GM12878 (cell line): ENCODE results near the gene LARGE1. TPM values are rescaled to one million over a fixed set of nuclear protein-coding genes. Genes with fewer than 3 reads are reported as not detected.

Source experiments
- ATAC-seq: fragments of 200-7000 bp; cut with Tn5 transposase; 3 replicates; pipeline ENCODE4 v1.9.1; 2020; ENCODE audit warnings: mild to moderate bottlenecking, moderate library complexity
- BruUV-seq: library from RNA; stranded (reverse); fragments of 400-500 nt; replicated peaks from 2 replicates; lab custom pipeline; 2021; lab: Mats Ljungman, UMichigan
- CTCF ChIA-PET: fragments of 300-600 bp; sonication (Branson Sonifier 250); formaldehyde crosslinking; extraction: SDS; loops from one replicate; lab custom pipeline; 2021; ENCODE audit warnings: inconsistent platforms; lab: Yijun Ruan, JAX
- POLR2A ChIA-PET: fragments of 350-600 bp; formaldehyde crosslinking; extraction: SDS; loops from one replicate; lab custom pipeline; 2021; ENCODE audit warnings: inconsistent platforms; lab: Charles Lee
- RAD21 ChIA-PET: fragments of 300-600 bp; sonication (Branson Sonifier 250); formaldehyde crosslinking; loops from one replicate; lab custom pipeline; 2023; ENCODE audit warnings: antibody characterized with exemption; ENCODE audit not compliant: unreplicated experiment; lab: Charles Lee
- SMC1A ChIA-PET: fragments of 300-600 bp; sonication (Branson Sonifier 250); formaldehyde crosslinking; loops from one replicate; lab custom pipeline; 2023; ENCODE audit not compliant: unreplicated experiment, uncharacterized antibody; lab: Charles Lee
- DNase-seq: peaks from one replicate; pipeline ENCODE4 v3.0.0-alpha.2; 2011; ENCODE audit warnings: low read depth, low spot score
- FAIRE-seq: peaks from 3 replicates; lab custom pipeline; 2011; peaks lifted over from hg19 to GRCh38; lab: Jason Lieb, UNC
- H2AFZ ChIP-seq: 2 replicates; pipeline ENCODE4 v1.6.0; 2011; ENCODE audit warnings: low read depth, low read length, control low read depth; ENCODE audit not compliant: control insufficient read depth
- H3K27ac ChIP-seq: 2 replicates; pipeline ENCODE4 v1.5.1; 2011; ENCODE audit warnings: control low read depth; ENCODE audit not compliant: control insufficient read depth, insufficient read depth
- H3K27me3 ChIP-seq, 2 experiments: replicated peaks in 1 of 2; 2 replicates each; pipeline versions ENCODE4 v1.6.0 to v1.6.1; 2011; ENCODE audit warnings: low read length in 1 of 2; ENCODE audit not compliant: control insufficient read depth in 2 of 2, insufficient read depth in 2 of 2
- H3K36me3 ChIP-seq, 2 experiments: 2 replicates each; pipeline ENCODE4 v1.5.1; 2011; ENCODE audit warnings: low read length in 1 of 2; ENCODE audit not compliant: control insufficient read depth in 2 of 2, insufficient read depth in 2 of 2
- H3K4me1 ChIP-seq: 2 replicates; pipeline ENCODE4 v1.6.1; 2011; ENCODE audit warnings: mild to moderate bottlenecking, low read length, moderate library complexity, mixed read lengths; ENCODE audit not compliant: control insufficient read depth, insufficient read depth
- H3K4me2 ChIP-seq: 2 replicates; pipeline ENCODE4 v1.6.0; 2011; ENCODE audit warnings: control low read depth; ENCODE audit not compliant: control insufficient read depth, insufficient read depth
- H3K4me3 ChIP-seq: fragments of 200-600 bp; sonication (generic); 2 replicates; pipeline ENCODE4 v1.5.1; 2016
- H3K79me2 ChIP-seq: 2 replicates; pipeline ENCODE4 v1.6.0; 2011; ENCODE audit warnings: low read length; ENCODE audit not compliant: control insufficient read depth, insufficient read depth
- H3K9ac ChIP-seq: 2 replicates; pipeline ENCODE4 v1.8.0; 2011; ENCODE audit warnings: low read length, control low read depth, mixed read lengths; ENCODE audit not compliant: control insufficient read depth, insufficient read depth
- H3K9me3 ChIP-seq: replicated peaks from 3 replicates; pipeline ENCODE4 v1.5.1; 2011; ENCODE audit warnings: mild to moderate bottlenecking, low read length; ENCODE audit not compliant: control insufficient read depth, insufficient read depth
- H4K20me1 ChIP-seq: 2 replicates; pipeline ENCODE4 v1.6.0; 2011; ENCODE audit not compliant: control insufficient read depth, insufficient read depth
- TCF7 ChIP-seq: IDR thresholded peaks from 2 replicates; pipeline ENCODE4 v1.6.1; 2014; ENCODE audit warnings: antibody characterized with exemption, borderline replicate concordance
- YBX1 ChIP-seq: fragments of 450-650 bp; IDR thresholded peaks from 2 replicates; pipeline ENCODE4 v1.6.1; 2016; ENCODE audit warnings: antibody characterized with exemption
- WGBS: methylation state at CpG from one replicate; pipeline ENCODE4 v1.1.6; 2016; ENCODE audit warnings: low lambda C conversion rate; ENCODE audit not compliant: insufficient replicate concordance, insufficient coverage; ENCODE audit errors: missing lambda C conversion rate; 5-methylcytosine and 5-hydroxymethylcytosine counted together
- in situ Hi-C: fragments of 300-500 bp; cut with MboI; formaldehyde crosslinking; loops from 9 replicates; pipeline ENCODE4 v1.14.3; 2018; ENCODE audit warnings: mixed read lengths
- intact Hi-C: fragments of 100-400 bp; cut with micrococcal nuclease; formaldehyde crosslinking; loops from one replicate; pipeline ENCODE4 v1.14.2; 2022; ENCODE audit not compliant: unreplicated experiment
- polyA plus RNA-seq, 11 experiments: library from polyadenylated mRNA; depleted of rRNA in 4 of 11; unstranded in 6 of 11; stranded (reverse) in 5 of 11; fragments of >200 nt; fragmentation: Nextera tagmentation in 4 of 11; fragmentation: Illumina TruSeq in 1 of 11; extraction: Ambion mirVana in 4 of 11; extraction: Trizol in 1 of 11; gene quantifications; 1 replicate in 1 of 11; 2 replicates in 10 of 11; pipeline versions ENCODE4 v1.2.1 to v1.2.3, GENCODE V29; 2011 to 2016; ENCODE audit warnings: inconsistent platforms in 2 of 11, missing spikeins in 2 of 11, low read depth in 1 of 11
- total RNA-seq, 4 experiments: library from RNA; depleted of rRNA in 3 of 4; stranded (reverse); fragments of >200 nt in 3 of 4; fragmentation: Illumina TruSeq in 1 of 4; extraction: Trizol in 1 of 4; gene quantifications; 2 replicates each; pipeline versions ENCODE4 v1.2.1 to v1.2.3, GENCODE V29; 2013 to 2021
- TF ChIP-seq, protein P1 (sequence below): fragments of 450-650 bp; IDR thresholded peaks from 2 replicates; pipeline ENCODE4 v1.6.1; 2016; ENCODE audit warnings: mild to moderate bottlenecking, moderate library complexity, borderline replicate concordance

Gene LARGE1
- total and polyA plus RNA-seq, 10 of the 15 experiments (the other 5 are each of a cell fraction or from before 2014, with no cell fraction given), result 3.2 to 41.4 (median 17.3) TPM

DNA sequence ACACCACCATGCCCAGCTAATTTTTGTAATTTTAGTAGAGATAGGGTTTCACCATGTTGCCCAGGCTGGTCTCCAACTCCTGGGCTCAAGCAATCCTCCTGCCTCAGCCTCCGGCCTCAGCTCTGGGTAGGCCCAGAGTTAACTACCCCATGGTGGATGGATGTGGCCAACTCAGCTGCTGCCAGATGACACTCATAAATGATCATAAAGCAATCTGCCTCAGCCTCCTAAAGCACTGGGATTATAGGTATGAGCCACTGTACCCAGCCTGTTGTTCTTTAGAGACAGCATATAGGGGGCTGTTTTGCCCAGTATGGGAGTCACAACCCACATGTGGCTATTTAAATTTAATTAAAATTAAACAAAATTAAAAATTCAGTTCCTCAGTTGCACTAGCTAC, 54.3 kb downstream of the LARGE1 start:
- RAD21 ChIA-PET, result interaction anchor here (0.8 kb wide), 1 partner anchor 12 kb away, joined by 3 read pairs; no protein-coding TSS in a partner anchor
- H3K79me2 ChIP-seq, result peaks cover 2% of the 10 kb centered on the region
- SMC1A ChIA-PET, result interaction anchor here (0.9 kb wide), 1 partner anchor 29 kb away, joined by 3 read pairs; no protein-coding TSS in a partner anchor
- no peaks in the 10 kb centered on the region for H3K27me3 ChIP-seq
- CTCF ChIA-PET, result interaction anchor here (1.2 to 1.4 kb wide), 2 partner anchors 10 to 48 kb away, joined by 3 to 4 read pairs; no protein-coding TSS in a partner anchor
- no peaks in the 10 kb centered on the region for H3K9me3 ChIP-seq
- no peak overlapping the region for H3K27ac ChIP-seq
- TF ChIP-seq YBX1 (no peak), TCF7 (no peak)
- TF ChIP-seq, protein P1, sequence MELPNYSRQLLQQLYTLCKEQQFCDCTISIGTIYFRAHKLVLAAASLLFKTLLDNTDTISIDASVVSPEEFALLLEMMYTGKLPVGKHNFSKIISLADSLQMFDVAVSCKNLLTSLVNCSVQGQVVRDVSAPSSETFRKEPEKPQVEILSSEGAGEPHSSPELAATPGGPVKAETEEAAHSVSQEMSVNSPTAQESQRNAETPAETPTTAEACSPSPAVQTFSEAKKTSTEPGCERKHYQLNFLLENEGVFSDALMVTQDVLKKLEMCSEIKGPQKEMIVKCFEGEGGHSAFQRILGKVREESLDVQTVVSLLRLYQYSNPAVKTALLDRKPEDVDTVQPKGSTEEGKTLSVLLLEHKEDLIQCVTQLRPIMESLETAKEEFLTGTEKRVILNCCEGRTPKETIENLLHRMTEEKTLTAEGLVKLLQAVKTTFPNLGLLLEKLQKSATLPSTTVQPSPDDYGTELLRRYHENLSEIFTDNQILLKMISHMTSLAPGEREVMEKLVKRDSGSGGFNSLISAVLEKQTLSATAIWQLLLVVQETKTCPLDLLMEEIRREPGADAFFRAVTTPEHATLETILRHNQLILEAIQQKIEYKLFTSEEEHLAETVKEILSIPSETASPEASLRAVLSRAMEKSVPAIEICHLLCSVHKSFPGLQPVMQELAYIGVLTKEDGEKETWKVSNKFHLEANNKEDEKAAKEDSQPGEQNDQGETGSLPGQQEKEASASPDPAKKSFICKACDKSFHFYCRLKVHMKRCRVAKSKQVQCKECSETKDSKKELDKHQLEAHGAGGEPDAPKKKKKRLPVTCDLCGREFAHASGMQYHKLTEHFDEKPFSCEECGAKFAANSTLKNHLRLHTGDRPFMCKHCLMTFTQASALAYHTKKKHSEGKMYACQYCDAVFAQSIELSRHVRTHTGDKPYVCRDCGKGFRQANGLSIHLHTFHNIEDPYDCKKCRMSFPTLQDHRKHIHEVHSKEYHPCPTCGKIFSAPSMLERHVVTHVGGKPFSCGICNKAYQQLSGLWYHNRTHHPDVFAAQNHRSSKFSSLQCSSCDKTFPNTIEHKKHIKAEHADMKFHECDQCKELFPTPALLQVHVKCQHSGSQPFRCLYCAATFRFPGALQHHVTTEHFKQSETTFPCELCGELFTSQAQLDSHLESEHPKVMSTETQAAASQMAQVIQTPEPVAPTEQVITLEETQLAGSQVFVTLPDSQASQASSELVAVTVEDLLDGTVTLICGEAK, result no peak
- no peak overlapping the region for H3K9ac ChIP-seq
- H3K4me2 ChIP-seq, result no peak overlapping the region
- intact Hi-C loops, result no loop called here
- no peak overlapping the region for H2AFZ ChIP-seq
- POLR2A ChIA-PET, result no interaction called here
- 93% methylated on average over 1 of the region's 1 CpG for WGBS
- in situ Hi-C loops, result no loop called here
- no peaks in the 10 kb centered on the region for H3K36me3 ChIP-seq
- H4K20me1 ChIP-seq, result no peaks in the 10 kb centered on the region
- FAIRE-seq (no peak), ATAC-seq (no peak), DNase-seq (no peak)
- H3K4me1 ChIP-seq, result peaks cover 17% of the 10 kb centered on the region
- no TSS peak for BruUV-seq
- no peak overlapping the region for H3K4me3 ChIP-seq
